GM19043 (cell line): Measurements from ENCODE around the gene FRYL.
A peak's percentile ranks its signal among the peaks of the same experiment; 100 is the strongest.
"Not testable (repeated sequence)": the region's sequence is repeated elsewhere in the genome, so short reads cannot be mapped to it uniquely, and the experiment has no call there.

ENCODE experiments used
- ATAC-seq: cut with Tn5 transposase; IDR thresholded peaks from one replicate; pipeline ENCODE4 v1.9.1; 2021; ENCODE audit warnings: low read depth; ENCODE audit not compliant: unreplicated experiment

Gene FRYL

GRCh38 chr4:48786549-48786948 lies 6.5 kb upstream of the FRYL start:
- no peak for ATAC-seq

- no peak for ATAC-seq
Observed at GRCh38 chr4:48785302-48785701, 5.2 kb upstream of the FRYL start.

GRCh38 chr4:48781968-48782367 lies 1.9 kb upstream of the FRYL start:
- ATAC-seq, result no peak

- no peak for ATAC-seq
Observed at GRCh38 chr4:48780865-48781214, 761 bp upstream of the FRYL start.

GRCh38 chr4:48779095-48779997 lies 733 bp downstream of the FRYL start:
- peak; percentile 29 for ATAC-seq

- no peak for ATAC-seq
Observed at GRCh38 chr4:48778431-48779094, 1.5 kb downstream of the FRYL start.

GRCh38 chr4:48777739-48778138 lies 2.3 kb downstream of the FRYL start:
- ATAC-seq, result no peak

GRCh38 chr4:48774760-48775710 lies 5.0 kb downstream of the FRYL start:
- no peak for ATAC-seq

- ATAC-seq, result no peak
Observed at GRCh38 chr4:48772556-48772955, 7.5 kb downstream of the FRYL start.

GRCh38 chr4:48767055-48767929 lies 12.8 kb downstream of the FRYL start:
- ATAC-seq, result no peak

- ATAC-seq, result peak; percentile 78
Observed at GRCh38 chr4:48766131-48766792, 13.8 kb downstream of the FRYL start.

- no peak for ATAC-seq
Observed at GRCh38 chr4:48762408-48762807, 17.7 kb downstream of the FRYL start.

- no peak for ATAC-seq
Observed at GRCh38 chr4:48761286-48761685, 18.8 kb downstream of the FRYL start.

- ATAC-seq, result not testable (repeated sequence)
Observed at GRCh38 chr4:48758703-48759102, 21.4 kb downstream of the FRYL start.

GRCh38 chr4:48756689-48757220 lies 23.3 kb downstream of the FRYL start:
- no peak for ATAC-seq

- no peak for ATAC-seq
Observed at GRCh38 chr4:48755281-48755680, 24.8 kb downstream of the FRYL start.

- no peak for ATAC-seq
Observed at GRCh38 chr4:48753159-48753558, 26.9 kb downstream of the FRYL start.

GRCh38 chr4:48752726-48753125 lies 27.4 kb downstream of the FRYL start:
- ATAC-seq, result no peak

- ATAC-seq, result no peak
Observed at GRCh38 chr4:48752246-48752645, 27.8 kb downstream of the FRYL start.
